ENCODE measurements around the gene TM4SF20. TPM values are rescaled to one million over a fixed set of nuclear protein-coding genes. Genes with fewer than 3 reads are reported as not detected.

TM4SF20 gene
- polyA plus RNA-seq, 1 donor (not counting 4 experiments of a cell fraction or from before 2014, with no cell fraction given) = not detected

- Histone ChIP-seq H4K20me1 (ENCODE audit: control insufficient read depth, extremely low read depth, insufficient read depth, low read length) (no peaks in the 10 kb centered on the region), H3K9ac (ENCODE audit: control insufficient read depth, extremely low read depth, insufficient read depth, low read length) (no peak overlapping the region), H3K36me3 (ENCODE audit: control insufficient read depth in 2 of 2, extremely low read depth in 1 of 2, insufficient read depth in 2 of 2, low read length in 2 of 2) (no peaks in the 10 kb centered on the region), H3K9me1 (ENCODE audit: control insufficient read depth, extremely low read depth, insufficient read depth, low read length) (no peaks in the 10 kb centered on the region), H3K4me3 (ENCODE audit: control insufficient read depth in 2 of 3, extremely low read depth in 1 of 3, insufficient read depth in 2 of 3, low read depth in 1 of 3, low read length in 3 of 3) (no peak overlapping the region), H3K9me3 (ENCODE audit: control insufficient read depth, low read depth, low read length) (no peaks in the 10 kb centered on the region), H3K4me2 (ENCODE audit: control insufficient read depth, extremely low read depth, insufficient read depth, low read depth, low read length) (no peak overlapping the region), H2AFZ (ENCODE audit: control insufficient read depth, low read length) (no peak overlapping the region), H3K4me1 (ENCODE audit: control insufficient read depth, extremely low read depth, insufficient read depth, low read length) (peaks cover 11% of the 10 kb centered on the region), H3K27me3 (ENCODE audit: control insufficient read depth, extremely low read depth, insufficient read depth, low read length) (no peaks in the 10 kb centered on the region), H3K27ac (ENCODE audit: control insufficient read depth, insufficient read depth, low read length) (no peak overlapping the region), H3K79me2 (ENCODE audit: control insufficient read depth, insufficient read depth, low read length) (no peaks in the 10 kb centered on the region)
- no peak for TF ChIP-seq EZH2 (IDR thresholded peaks at IDR 0.05; ENCODE audit: low read length)
- TF ChIP-seq CTCF (optimal IDR thresholded peaks at IDR 0.05 in 1 of 3, IDR thresholded peaks at IDR 0.05 in 1 of 3, conservative IDR thresholded peaks at IDR 0.05 in 1 of 3; ENCODE audit: extremely low read depth in 1 of 3, insufficient read depth in 2 of 3, low read length in 3 of 3) = no peak
- FAIRE-seq = no peak
- DNase-seq (ENCODE audit: low read depth, low spot score) = no peak
- dilution Hi-C loops (cut with MboI; ENCODE audit: extremely low pct_ligation_motif_present, low sequenced_read_pairs) = no loop called here
Measured at GRCh38 chr2:227390468-227391256, 11.6 kb upstream of the TM4SF20 start.

- H4K20me1 ChIP-seq (ENCODE audit: control insufficient read depth, extremely low read depth, insufficient read depth, low read length) = no peaks in the 10 kb centered on the region
- no peaks in the 10 kb centered on the region for H3K9me1 ChIP-seq (ENCODE audit: control insufficient read depth, extremely low read depth, insufficient read depth, low read length)
- H3K36me3 ChIP-seq (ENCODE audit: control insufficient read depth in 2 of 2, extremely low read depth in 1 of 2, insufficient read depth in 2 of 2, low read length in 2 of 2) = no peaks in the 10 kb centered on the region
- no peak overlapping the region for H2AFZ ChIP-seq (ENCODE audit: control insufficient read depth, low read length)
- no peaks in the 10 kb centered on the region for H3K27me3 ChIP-seq (ENCODE audit: control insufficient read depth, extremely low read depth, insufficient read depth, low read length)
- no peak overlapping the region for H3K9ac ChIP-seq (ENCODE audit: control insufficient read depth, extremely low read depth, insufficient read depth, low read length)
- no peaks in the 10 kb centered on the region for H3K9me3 ChIP-seq (ENCODE audit: control insufficient read depth, low read depth, low read length)
- no peak overlapping the region for H3K4me2 ChIP-seq (ENCODE audit: control insufficient read depth, extremely low read depth, insufficient read depth, low read depth, low read length)
- no peaks in the 10 kb centered on the region for H3K79me2 ChIP-seq (ENCODE audit: control insufficient read depth, insufficient read depth, low read length)
- H3K27ac ChIP-seq (ENCODE audit: control insufficient read depth, insufficient read depth, low read length) = no peak overlapping the region
- FAIRE-seq (no peak), DNase-seq (ENCODE audit: low read depth, low spot score) (no peak)
- H3K4me1 ChIP-seq (ENCODE audit: control insufficient read depth, extremely low read depth, insufficient read depth, low read length) = peaks cover 4% of the 10 kb centered on the region
- dilution Hi-C loops (cut with MboI; ENCODE audit: extremely low pct_ligation_motif_present, low sequenced_read_pairs) = no loop called here
- H3K4me3 ChIP-seq (ENCODE audit: control insufficient read depth in 2 of 3, extremely low read depth in 1 of 3, insufficient read depth in 2 of 3, low read depth in 1 of 3, low read length in 3 of 3) = no peak overlapping the region
- TF ChIP-seq EZH2 (IDR thresholded peaks at IDR 0.05; ENCODE audit: low read length) = no peak
- no peak for TF ChIP-seq CTCF (optimal IDR thresholded peaks at IDR 0.05 in 1 of 3, IDR thresholded peaks at IDR 0.05 in 1 of 3, conservative IDR thresholded peaks at IDR 0.05 in 1 of 3; ENCODE audit: extremely low read depth in 1 of 3, insufficient read depth in 2 of 3, low read length in 3 of 3)
Measured at GRCh38 chr2:227389661-227390060, 10.6 kb upstream of the TM4SF20 start.

Data from keratinocyte (primary cell).